Measurements from ENCODE around the gene DENND2A.
"Not testable (repeated sequence)": the region's sequence is repeated elsewhere in the genome, so short reads cannot be mapped to it uniquely, and the experiment has no call there.

The DENND2A gene

DNA sequence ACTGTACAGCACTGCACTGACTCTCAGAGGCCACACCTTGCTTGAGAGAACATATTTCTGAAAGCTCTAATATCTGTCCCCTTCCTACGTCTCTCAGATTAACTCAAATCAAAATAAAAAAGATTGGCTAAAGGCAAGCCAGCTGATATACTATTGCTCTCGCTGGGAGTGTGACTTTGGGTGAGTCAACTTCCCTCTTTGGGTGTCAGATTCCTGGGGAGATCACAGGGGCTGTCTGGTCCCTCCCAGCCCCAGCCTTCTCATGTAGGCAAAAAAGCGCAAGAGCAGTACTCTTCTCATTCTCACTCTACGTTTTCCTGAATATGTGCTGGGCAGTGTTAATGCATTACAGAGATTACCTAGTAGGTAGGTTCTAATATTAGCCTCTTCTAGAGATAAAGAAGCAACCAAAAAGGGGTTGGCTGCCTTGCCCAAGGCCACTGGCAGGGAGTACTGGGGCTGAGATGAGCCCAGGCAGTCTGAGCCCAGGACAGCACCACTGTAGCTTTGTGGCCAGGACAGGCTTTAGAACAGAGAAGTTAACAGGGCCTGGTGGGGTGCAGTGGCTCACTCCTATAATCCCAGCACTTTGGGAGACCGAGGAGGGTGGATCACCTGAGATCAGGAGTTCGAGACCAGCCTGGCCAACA is 9.1 kb upstream of the DENND2A start:
- H2AFZ ChIP-seq, result no peak overlapping the region
- H3K79me2 ChIP-seq, result no peaks in the 10 kb centered on the region
- no peaks in the 10 kb centered on the region for H3K36me3 ChIP-seq (ENCODE audit: control insufficient read depth, insufficient read depth, low read length)
- no peaks in the 10 kb centered on the region for H3K9me3 ChIP-seq (ENCODE audit: control insufficient read depth, low read length)
- H3K4me1 ChIP-seq, result peaks cover 3% of the 10 kb centered on the region
- H3K4me2 ChIP-seq (ENCODE audit: low read length), result no peak overlapping the region
- TF ChIP-seq, protein P1, sequence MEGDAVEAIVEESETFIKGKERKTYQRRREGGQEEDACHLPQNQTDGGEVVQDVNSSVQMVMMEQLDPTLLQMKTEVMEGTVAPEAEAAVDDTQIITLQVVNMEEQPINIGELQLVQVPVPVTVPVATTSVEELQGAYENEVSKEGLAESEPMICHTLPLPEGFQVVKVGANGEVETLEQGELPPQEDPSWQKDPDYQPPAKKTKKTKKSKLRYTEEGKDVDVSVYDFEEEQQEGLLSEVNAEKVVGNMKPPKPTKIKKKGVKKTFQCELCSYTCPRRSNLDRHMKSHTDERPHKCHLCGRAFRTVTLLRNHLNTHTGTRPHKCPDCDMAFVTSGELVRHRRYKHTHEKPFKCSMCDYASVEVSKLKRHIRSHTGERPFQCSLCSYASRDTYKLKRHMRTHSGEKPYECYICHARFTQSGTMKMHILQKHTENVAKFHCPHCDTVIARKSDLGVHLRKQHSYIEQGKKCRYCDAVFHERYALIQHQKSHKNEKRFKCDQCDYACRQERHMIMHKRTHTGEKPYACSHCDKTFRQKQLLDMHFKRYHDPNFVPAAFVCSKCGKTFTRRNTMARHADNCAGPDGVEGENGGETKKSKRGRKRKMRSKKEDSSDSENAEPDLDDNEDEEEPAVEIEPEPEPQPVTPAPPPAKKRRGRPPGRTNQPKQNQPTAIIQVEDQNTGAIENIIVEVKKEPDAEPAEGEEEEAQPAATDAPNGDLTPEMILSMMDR (IDR thresholded peaks at IDR 0.05), result no peak
- H3K9ac ChIP-seq, result no peak overlapping the region
- H3K4me3 ChIP-seq (ENCODE audit: low read depth, low read length), result no peak overlapping the region
- H3K27me3 ChIP-seq (ENCODE audit: control insufficient read depth, insufficient read depth, low read length), result no peaks in the 10 kb centered on the region
- H3K27ac ChIP-seq, result no peak overlapping the region

DNA sequence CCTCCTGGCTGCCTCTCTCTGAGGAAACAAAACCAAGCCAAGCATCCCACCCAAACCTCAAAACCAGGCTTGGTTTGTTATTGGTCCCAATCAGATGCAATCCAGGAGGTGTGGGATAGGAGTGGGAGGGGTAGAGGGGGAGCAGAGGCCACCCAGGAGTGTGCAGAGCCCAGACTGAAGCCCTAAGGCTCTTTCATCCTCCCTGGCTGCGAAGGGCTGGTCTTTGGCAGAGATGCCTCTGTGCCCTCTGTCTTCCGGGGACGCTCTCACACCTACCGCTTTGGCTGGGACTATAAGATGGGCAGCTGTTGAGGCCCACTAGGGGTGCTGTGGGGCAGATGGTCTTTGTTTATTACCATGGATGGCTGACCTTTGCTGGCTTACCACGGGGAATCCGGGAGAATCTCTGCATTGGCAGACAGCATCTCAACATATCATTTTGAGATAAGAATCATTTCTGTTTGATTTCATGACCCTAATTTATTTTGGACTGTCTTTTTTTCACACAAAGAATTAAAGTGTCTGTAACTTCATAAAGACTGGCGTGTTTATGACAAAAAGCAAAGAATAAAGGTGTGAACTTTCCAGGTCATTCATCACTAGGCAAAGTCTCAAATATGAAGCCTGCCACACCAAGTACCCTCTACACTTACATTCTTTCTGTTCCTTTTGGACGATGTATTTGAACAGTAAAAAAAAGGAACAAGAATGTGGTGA is 6.5 kb upstream of the DENND2A start:
- no peak overlapping the region for H3K4me2 ChIP-seq (ENCODE audit: low read length)
- H3K4me1 ChIP-seq, result peaks cover 3% of the 10 kb centered on the region
- no peaks in the 10 kb centered on the region for H3K27me3 ChIP-seq (ENCODE audit: control insufficient read depth, insufficient read depth, low read length)
- H2AFZ ChIP-seq, result peak overlapping the region; percentile 77
- no peak overlapping the region for H3K27ac ChIP-seq
- no peaks in the 10 kb centered on the region for H3K79me2 ChIP-seq
- H3K9me3 ChIP-seq (ENCODE audit: control insufficient read depth, low read length), result no peaks in the 10 kb centered on the region
- no peak overlapping the region for H3K4me3 ChIP-seq (ENCODE audit: low read depth, low read length)
- H3K9ac ChIP-seq, result no peak overlapping the region
- TF ChIP-seq, protein P1 (IDR thresholded peaks at IDR 0.05), result peak; percentile 71
- H3K36me3 ChIP-seq (ENCODE audit: control insufficient read depth, insufficient read depth, low read length), result no peaks in the 10 kb centered on the region

DNA sequence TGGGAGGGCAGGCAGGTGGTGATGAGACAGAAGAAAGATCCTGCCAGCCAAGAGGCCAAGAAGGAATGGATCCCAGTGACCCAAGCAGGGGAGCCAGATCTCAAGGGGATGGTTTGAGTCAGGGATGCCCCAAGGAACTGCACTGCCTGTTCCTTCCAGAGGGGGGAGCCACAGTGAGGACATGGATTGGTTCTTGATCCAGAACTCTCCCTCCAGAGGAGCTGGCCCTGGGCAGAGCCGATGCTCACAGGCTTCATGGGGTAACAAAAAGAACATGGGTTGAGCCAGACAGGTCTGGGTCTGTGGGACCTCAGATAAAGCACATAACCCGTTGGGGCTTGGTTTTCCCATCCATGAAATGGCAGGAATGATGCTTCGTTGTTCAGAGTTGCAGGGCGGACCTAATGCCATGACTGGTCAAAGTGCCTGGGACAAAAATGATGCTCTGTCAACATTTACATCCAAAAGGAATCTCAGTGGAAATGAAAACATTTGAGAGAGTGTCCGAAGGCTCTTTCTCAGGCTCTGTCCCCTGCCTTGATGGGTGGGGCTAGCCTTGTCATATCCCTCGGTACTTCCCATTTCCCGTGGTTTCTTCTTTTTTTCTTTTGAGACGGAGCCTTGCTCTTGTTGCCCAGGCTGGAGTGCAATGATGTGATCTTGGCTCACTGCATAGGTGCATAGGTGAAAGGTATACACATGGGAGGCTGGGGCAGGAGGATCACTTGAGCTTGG is 4.7 kb upstream of the DENND2A start:
- TF ChIP-seq, protein P1 (IDR thresholded peaks at IDR 0.05), result no peak
- Histone ChIP-seq H3K4me2 (ENCODE audit: low read length) (no peak overlapping the region), H3K9me3 (ENCODE audit: control insufficient read depth, low read length) (no peaks in the 10 kb centered on the region)

DNA sequence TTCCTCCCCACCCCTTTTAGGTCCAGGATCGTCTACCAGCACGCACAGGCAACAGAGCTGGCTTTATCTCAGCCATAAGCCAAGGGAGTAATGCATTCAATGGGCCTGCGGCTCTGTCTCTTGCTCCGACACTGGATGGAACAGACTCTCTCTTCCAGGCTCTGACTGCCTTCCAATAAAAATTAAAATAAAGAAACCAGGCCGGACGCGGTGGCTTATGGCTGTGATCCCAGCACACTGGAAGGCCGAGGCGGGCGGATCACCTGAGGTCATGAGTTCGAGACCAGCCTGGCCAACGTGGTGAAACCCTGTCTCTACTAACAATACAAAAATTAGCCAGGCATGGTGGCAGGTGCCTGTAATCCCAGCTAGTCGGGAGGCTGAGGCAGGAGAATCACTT is 4.1 kb upstream of the DENND2A start:
- H3K4me2 ChIP-seq (ENCODE audit: low read length); H3K4me1 ChIP-seq; H3K4me3 ChIP-seq (ENCODE audit: low read depth, low read length); H3K27me3 ChIP-seq (ENCODE audit: control insufficient read depth, insufficient read depth, low read length); H3K9me3 ChIP-seq (ENCODE audit: control insufficient read depth, low read length); H3K36me3 ChIP-seq (ENCODE audit: control insufficient read depth, insufficient read depth, low read length); H3K9ac ChIP-seq; H2AFZ ChIP-seq; H3K79me2 ChIP-seq; H3K27ac ChIP-seq: not testable (repeated sequence)

More for the DNA sequence above, 4.7 kb upstream of the DENND2A start:
- no peaks in the 10 kb centered on the region for H3K79me2 ChIP-seq
- no peaks in the 10 kb centered on the region for H3K27me3 ChIP-seq (ENCODE audit: control insufficient read depth, insufficient read depth, low read length)
- no peak overlapping the region for H2AFZ ChIP-seq
- no peak overlapping the region for H3K9ac ChIP-seq
- H3K27ac ChIP-seq, result no peak overlapping the region
- H3K4me1 ChIP-seq, result peaks cover 3% of the 10 kb centered on the region
- H3K4me3 ChIP-seq (ENCODE audit: low read depth, low read length), result no peak overlapping the region
- H3K36me3 ChIP-seq (ENCODE audit: control insufficient read depth, insufficient read depth, low read length), result no peaks in the 10 kb centered on the region

DNA sequence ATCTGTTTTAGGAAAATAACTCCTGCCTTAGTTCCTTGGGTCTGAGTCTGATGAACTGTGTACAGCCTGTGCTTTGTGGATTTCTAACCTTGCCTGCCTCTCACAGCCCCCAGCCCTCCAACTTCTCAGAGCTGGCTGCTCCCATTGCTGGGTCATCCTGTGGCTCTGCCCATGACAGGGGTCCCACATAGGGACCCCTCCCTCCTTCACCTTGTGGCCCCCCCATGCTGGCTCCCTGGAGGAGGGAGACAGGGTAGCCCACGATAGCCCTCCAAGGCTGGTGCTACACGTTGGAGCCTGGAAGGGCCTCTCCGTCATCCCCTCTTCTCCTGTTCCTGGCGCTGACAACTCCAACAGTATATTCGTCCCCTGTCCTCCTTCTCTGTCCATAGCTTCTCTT is 2.8 kb upstream of the DENND2A start:
- H3K4me1 ChIP-seq, result peaks cover 3% of the 10 kb centered on the region
- no peak overlapping the region for H3K27ac ChIP-seq
- H3K27me3 ChIP-seq (ENCODE audit: control insufficient read depth, insufficient read depth, low read length), result no peaks in the 10 kb centered on the region
- H3K9me3 ChIP-seq (ENCODE audit: control insufficient read depth, low read length), result no peaks in the 10 kb centered on the region
- no peaks in the 10 kb centered on the region for H3K79me2 ChIP-seq
- no peak overlapping the region for H3K9ac ChIP-seq
- no peak overlapping the region for H3K4me3 ChIP-seq (ENCODE audit: low read depth, low read length)
- TF ChIP-seq, protein P1 (IDR thresholded peaks at IDR 0.05), result no peak
- H2AFZ ChIP-seq, result no peak overlapping the region
- H3K36me3 ChIP-seq (ENCODE audit: control insufficient read depth, insufficient read depth, low read length), result no peaks in the 10 kb centered on the region
- no peak overlapping the region for H3K4me2 ChIP-seq (ENCODE audit: low read length)

Measured in parathyroid adenoma (tissue), 2 donors.